ENCODE measurements around the gene CTIF.

CTIF gene

DNA sequence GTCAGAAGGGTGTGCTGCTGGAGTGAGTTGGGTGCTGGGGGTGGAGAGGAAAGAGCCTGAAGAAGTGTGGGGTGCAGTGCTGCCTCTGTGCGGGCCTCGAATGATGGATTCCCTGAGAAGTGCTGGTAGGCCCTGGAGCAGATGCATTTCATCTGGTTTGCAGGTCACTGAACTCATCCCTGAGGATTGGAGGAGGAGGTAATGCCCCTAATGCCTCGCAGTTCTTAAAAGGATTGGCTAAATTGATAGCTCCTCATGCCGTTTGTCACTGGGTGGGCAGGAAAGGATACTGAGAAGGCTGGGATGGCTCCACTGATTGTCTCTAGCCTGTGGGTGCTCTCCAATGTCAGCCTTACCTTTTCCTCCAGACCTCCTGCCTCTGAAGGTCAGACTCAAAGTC is 74.1 kb downstream of the CTIF start:
- TF ChIP-seq YY1 (IDR thresholded peaks at IDR 0.05; ENCODE audit: low read depth) (no peak), ZBTB7A (IDR thresholded peaks at IDR 0.05; ENCODE audit: low read depth) (no peak), EP300 (IDR thresholded peaks at IDR 0.05; ENCODE audit: borderline replicate concordance) (no peak), TCF12 (IDR thresholded peaks at IDR 0.05; ENCODE audit: low read depth) (no peak), CREB1 (IDR thresholded peaks at IDR 0.05; ENCODE audit: low read depth) (no peak), TEAD4 (IDR thresholded peaks at IDR 0.05) (no peak)
- TF ChIP-seq, protein P1, sequence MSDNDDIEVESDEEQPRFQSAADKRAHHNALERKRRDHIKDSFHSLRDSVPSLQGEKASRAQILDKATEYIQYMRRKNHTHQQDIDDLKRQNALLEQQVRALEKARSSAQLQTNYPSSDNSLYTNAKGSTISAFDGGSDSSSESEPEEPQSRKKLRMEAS (IDR thresholded peaks at IDR 0.05) = no peak
- TF ChIP-seq, protein P2, sequence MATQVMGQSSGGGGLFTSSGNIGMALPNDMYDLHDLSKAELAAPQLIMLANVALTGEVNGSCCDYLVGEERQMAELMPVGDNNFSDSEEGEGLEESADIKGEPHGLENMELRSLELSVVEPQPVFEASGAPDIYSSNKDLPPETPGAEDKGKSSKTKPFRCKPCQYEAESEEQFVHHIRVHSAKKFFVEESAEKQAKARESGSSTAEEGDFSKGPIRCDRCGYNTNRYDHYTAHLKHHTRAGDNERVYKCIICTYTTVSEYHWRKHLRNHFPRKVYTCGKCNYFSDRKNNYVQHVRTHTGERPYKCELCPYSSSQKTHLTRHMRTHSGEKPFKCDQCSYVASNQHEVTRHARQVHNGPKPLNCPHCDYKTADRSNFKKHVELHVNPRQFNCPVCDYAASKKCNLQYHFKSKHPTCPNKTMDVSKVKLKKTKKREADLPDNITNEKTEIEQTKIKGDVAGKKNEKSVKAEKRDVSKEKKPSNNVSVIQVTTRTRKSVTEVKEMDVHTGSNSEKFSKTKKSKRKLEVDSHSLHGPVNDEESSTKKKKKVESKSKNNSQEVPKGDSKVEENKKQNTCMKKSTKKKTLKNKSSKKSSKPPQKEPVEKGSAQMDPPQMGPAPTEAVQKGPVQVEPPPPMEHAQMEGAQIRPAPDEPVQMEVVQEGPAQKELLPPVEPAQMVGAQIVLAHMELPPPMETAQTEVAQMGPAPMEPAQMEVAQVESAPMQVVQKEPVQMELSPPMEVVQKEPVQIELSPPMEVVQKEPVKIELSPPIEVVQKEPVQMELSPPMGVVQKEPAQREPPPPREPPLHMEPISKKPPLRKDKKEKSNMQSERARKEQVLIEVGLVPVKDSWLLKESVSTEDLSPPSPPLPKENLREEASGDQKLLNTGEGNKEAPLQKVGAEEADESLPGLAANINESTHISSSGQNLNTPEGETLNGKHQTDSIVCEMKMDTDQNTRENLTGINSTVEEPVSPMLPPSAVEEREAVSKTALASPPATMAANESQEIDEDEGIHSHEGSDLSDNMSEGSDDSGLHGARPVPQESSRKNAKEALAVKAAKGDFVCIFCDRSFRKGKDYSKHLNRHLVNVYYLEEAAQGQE (IDR thresholded peaks at IDR 0.05; ENCODE audit: low read depth) = no peak

DNA sequence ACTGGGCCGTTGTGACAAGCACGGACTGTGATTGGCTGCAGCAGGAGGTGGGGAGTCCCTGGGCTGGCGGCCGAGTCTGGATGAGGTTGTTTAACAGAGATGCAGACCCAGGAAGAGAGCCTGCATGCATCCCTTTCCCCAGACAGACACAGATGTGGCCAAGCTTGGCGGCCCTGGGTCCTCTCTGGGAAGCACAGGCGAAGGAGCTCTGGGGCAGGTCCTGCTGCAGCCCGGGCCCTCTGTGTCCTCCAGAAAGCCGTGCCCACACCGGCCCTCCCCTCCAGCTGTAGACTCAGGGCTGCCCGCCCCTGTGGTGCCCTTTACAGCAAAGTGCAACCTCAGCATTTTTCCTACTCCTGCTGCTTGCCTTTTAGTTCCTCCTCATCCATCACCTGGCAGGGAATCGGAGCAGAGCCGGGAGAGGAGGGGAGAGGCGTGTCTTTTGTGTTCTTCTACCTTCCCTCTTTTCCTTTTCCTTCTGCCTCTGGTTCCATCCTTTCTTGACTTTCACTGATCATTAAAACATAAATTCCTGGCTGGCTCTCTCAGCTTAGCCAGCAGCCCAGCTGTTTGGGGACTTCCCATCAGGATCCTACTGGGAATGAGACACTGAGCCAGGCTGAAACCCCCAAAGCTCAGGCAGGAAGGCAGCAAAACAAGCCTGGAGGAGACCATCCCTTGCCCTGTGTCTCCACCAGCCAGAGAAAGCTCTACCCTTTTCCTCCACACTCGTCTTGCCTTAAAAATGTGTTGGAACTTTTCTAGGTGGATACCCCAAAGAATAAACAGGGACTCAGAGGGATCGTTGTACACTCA is 75.0 kb downstream of the CTIF start:
- TF ChIP-seq ZBTB7A (IDR thresholded peaks at IDR 0.05; ENCODE audit: low read depth) (no peak), EP300 (IDR thresholded peaks at IDR 0.05; ENCODE audit: borderline replicate concordance) (no peak), YY1 (IDR thresholded peaks at IDR 0.05; ENCODE audit: low read depth) (no peak), CEBPB (IDR thresholded peaks at IDR 0.05) (no peak), TEAD4 (IDR thresholded peaks at IDR 0.05) (no peak), CREB1 (IDR thresholded peaks at IDR 0.05; ENCODE audit: low read depth) (no peak), TAF1 (IDR thresholded peaks at IDR 0.05; ENCODE audit: low read depth) (no peak), RAD21 (IDR thresholded peaks at IDR 0.05; ENCODE audit: low read depth) (no peak), EGR1 (IDR thresholded peaks at IDR 0.05) (no peak)
- TF ChIP-seq, protein P3, sequence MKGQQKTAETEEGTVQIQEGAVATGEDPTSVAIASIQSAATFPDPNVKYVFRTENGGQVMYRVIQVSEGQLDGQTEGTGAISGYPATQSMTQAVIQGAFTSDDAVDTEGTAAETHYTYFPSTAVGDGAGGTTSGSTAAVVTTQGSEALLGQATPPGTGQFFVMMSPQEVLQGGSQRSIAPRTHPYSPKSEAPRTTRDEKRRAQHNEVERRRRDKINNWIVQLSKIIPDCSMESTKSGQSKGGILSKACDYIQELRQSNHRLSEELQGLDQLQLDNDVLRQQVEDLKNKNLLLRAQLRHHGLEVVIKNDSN (IDR thresholded peaks at IDR 0.05) = no peak
- TF ChIP-seq, protein P1 (IDR thresholded peaks at IDR 0.05) = no peak
- TF ChIP-seq, protein P2 (IDR thresholded peaks at IDR 0.05; ENCODE audit: low read depth) = no peak

DNA sequence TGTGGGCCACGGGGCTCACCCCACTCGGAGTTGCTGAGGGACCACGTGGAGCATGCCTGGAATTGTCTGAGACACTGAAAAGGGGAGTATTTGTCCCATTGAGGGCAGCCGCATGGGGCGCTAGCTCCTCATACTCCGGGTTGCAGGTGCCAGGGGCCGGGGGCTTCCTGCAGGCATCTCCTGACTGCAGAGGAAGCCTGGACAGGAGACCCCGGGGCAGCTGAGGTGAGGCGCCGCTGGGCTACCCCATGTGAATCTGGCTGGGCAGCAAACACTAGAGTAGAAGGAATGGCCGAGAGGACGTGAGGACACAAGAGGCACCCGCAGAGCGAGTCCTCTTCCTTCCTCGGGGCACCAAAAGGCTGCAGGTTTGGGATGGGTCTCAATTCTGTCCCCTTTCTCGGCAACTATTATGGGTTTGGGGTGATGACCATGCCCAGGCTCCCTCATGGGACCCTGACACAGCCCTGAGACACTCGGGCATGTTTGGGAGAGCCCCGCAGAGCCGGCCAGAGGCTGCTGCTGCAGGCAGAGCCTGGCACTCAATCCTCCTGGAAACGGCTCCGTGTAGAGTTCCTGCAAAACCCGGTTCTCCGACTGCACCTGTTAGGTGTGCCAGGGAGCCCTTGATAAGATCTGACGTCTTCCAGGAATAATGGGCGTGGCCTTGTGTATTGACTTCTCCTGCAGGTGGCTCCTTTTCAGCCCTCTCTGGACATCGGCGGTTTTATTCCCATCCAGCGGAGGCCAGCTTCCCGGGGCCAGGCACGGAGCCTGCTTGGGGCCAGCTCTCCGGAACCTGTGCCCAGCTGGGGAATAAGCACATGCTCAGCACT is 77.0 kb downstream of the CTIF start:
- no peak for TF ChIP-seq EGR1 (IDR thresholded peaks at IDR 0.05)
- TF ChIP-seq CEBPB (IDR thresholded peaks at IDR 0.05) = no peak
- TF ChIP-seq, protein P2 (IDR thresholded peaks at IDR 0.05; ENCODE audit: low read depth) = no peak
- TF ChIP-seq RAD21 (IDR thresholded peaks at IDR 0.05; ENCODE audit: low read depth) = no peak
- TF ChIP-seq TAF1 (IDR thresholded peaks at IDR 0.05; ENCODE audit: low read depth) = no peak
- TF ChIP-seq TEAD4 (IDR thresholded peaks at IDR 0.05) = no peak

DNA sequence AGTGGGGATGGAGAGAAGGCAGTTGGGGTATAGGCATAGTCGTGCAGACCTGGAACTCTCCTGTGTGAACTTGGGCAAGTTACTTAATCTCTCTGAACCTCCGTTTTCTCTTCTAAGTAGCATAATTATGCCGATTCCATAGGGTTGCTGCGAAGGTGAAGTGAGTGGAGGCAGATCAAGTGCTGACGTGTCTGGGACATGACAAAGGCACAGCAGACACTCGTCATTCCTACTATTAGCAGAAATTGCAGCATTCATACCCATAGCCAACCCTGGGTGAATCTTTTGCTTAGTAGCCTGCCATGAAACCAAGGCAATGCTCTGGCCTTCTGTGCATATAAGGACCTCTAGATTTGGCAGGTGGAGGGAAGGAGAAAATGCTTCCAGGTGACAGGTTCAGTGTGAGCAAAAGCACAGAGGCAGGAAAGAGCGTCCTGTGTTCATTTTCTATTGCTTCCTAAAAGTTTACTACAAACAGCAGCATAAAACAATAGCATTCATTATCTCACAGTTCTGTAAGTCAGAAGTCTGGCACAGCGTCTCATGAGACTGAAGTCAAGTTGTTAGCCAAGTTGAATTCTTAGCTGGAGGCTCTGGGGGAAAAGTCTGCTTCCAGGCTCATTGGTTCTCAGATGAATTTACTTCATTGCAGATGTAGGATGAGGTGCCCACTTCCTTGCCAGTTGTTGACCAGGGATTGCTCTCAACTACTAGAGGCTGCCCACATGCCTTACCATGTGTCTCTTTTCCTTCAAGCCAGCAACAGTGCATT is 77.8 kb downstream of the CTIF start:
- no peak for TF ChIP-seq EP300 (IDR thresholded peaks at IDR 0.05; ENCODE audit: borderline replicate concordance)
- no peak for TF ChIP-seq NFIC (IDR thresholded peaks at IDR 0.05)
- TF ChIP-seq EGR1 (IDR thresholded peaks at IDR 0.05) = no peak
- TF ChIP-seq, protein P1 (IDR thresholded peaks at IDR 0.05) = no peak
- TF ChIP-seq CREB1 (IDR thresholded peaks at IDR 0.05; ENCODE audit: low read depth) = no peak
- TF ChIP-seq RAD21 (IDR thresholded peaks at IDR 0.05; ENCODE audit: low read depth) = no peak
- no peak for TF ChIP-seq TEAD4 (IDR thresholded peaks at IDR 0.05)
- no peak for TF ChIP-seq TCF12 (IDR thresholded peaks at IDR 0.05; ENCODE audit: low read depth)
- no peak for TF ChIP-seq FOXM1 (IDR thresholded peaks at IDR 0.05; ENCODE audit: borderline replicate concordance, low read depth)
- no peak for TF ChIP-seq CEBPB (IDR thresholded peaks at IDR 0.05)
- TF ChIP-seq ZBTB7A (IDR thresholded peaks at IDR 0.05; ENCODE audit: low read depth) = no peak
- no peak for TF ChIP-seq TAF1 (IDR thresholded peaks at IDR 0.05; ENCODE audit: low read depth)
- TF ChIP-seq, protein P2 (IDR thresholded peaks at IDR 0.05; ENCODE audit: low read depth) = no peak
- TF ChIP-seq, protein P3 (IDR thresholded peaks at IDR 0.05) = no peak
